ENCODE results near the gene TERB1. TPM values are rescaled to one million over a fixed set of nuclear protein-coding genes. Genes with fewer than 3 reads are reported as not detected.
A peak's percentile ranks its signal among the peaks of the same experiment; 100 is the strongest.

The TERB1 gene
- total RNA-seq, 2 experiments from 2014 or later = not detected

DNA sequence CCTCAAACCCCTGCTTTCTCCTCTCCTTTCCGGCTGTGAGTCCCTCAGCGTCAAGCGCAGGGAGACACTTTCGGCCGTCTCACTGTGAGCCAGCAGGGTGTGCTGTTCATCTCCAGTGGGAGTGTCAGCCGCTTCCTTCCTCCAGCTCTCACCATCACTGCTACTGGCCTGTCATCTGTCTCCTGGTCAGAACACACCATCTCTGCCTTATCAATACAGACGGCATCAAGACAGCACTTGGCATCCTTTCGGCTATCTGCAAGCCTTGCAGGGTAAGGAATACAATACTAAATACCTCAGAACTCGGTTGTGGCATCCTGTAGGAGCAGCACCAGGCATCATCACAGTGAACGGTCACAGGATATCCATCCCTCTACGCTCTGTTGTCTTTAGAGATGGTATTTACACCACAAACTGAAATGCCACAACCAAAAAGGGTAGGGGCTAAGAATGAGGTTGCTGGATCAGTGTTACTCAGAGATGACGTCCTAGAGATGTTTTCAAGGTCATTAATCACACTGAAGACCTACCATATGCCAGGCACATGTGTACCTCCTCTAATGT lies 84.2 kb downstream of the TERB1 start:
- H3K9me3 Mint-ChIP-seq = no peaks in the 10 kb centered on the region
- intact Hi-C loops (cut with micrococcal nuclease) = no loop called here
- CTCF ChIA-PET = interaction anchor here (2.3 kb wide), 1 partner anchor 23 kb away, joined by 5 read pairs; no protein-coding TSS in a partner anchor
- no peaks in the 10 kb centered on the region for H3K27me3 Mint-ChIP-seq
- DNase-seq = peak; percentile 29
- H3K27ac Mint-ChIP-seq = no peak overlapping the region
- no peak overlapping the region for H3K4me3 Mint-ChIP-seq
- POLR2A ChIA-PET = no interaction called here
- H3K36me3 Mint-ChIP-seq = peaks cover 4% of the 10 kb centered on the region
- no peaks in the 10 kb centered on the region for H3K4me1 Mint-ChIP-seq (ENCODE audit: low read depth)

GRCh38 chr16:66714654-66715307 lies 86.6 kb downstream of the TERB1 start:
- H3K27me3 Mint-ChIP-seq = no peaks in the 10 kb centered on the region
- ChIA-PET POLR2A (no interaction called here), CTCF (interaction anchor here (1.3 kb wide), 1 partner anchor 64 kb away, joined by 6 read pairs; no protein-coding TSS in a partner anchor)
- DNase-seq = no peak
- H3K9me3 Mint-ChIP-seq = no peaks in the 10 kb centered on the region
- H3K27ac Mint-ChIP-seq = no peak overlapping the region
- no peaks in the 10 kb centered on the region for H3K4me1 Mint-ChIP-seq (ENCODE audit: low read depth)
- H3K36me3 Mint-ChIP-seq = peaks cover 2% of the 10 kb centered on the region
- H3K4me3 Mint-ChIP-seq = no peak overlapping the region
- intact Hi-C loops (cut with micrococcal nuclease) = no loop called here

DNA sequence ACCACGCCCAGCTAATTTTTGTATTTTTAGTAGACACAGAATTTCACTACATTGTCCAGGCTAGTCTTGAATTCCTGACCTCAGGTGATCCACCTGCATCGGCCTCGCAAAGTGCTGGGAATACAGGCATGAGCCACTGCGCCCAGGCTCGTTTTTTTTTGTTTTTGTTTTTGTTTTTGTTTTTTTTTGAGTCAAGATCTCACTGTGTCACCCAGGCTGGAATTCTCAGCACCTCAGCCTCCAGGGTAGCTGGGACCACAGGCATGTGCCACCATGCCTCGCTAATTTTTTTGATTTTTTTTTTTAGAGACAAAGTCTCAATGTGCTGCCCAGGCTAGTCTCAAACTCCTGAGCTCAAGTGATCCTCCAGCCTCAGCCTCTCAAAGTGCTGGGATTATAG lies 87.3 kb downstream of the TERB1 start:
- Mint-ChIP-seq H3K9me3 (no peaks in the 10 kb centered on the region), H3K4me3 (no peak overlapping the region), H3K4me1 (ENCODE audit: low read depth) (no peaks in the 10 kb centered on the region), H3K27me3 (no peaks in the 10 kb centered on the region), H3K27ac (no peak overlapping the region), H3K36me3 (peaks cover 2% of the 10 kb centered on the region)
- intact Hi-C loops (cut with micrococcal nuclease) = no loop called here
- DNase-seq = no peak
- CTCF ChIA-PET = interaction anchor here (1.6 kb wide), 1 partner anchor 26 kb away, joined by 4 read pairs; no protein-coding TSS in a partner anchor
- POLR2A ChIA-PET = interaction anchor here (0.6 kb wide), 1 partner anchor 23 kb away, joined by 4 read pairs; no protein-coding TSS in a partner anchor

- no peaks in the 10 kb centered on the region for H3K36me3 Mint-ChIP-seq
- no peaks in the 10 kb centered on the region for H3K27me3 Mint-ChIP-seq
- ChIA-PET CTCF (interaction anchor here (0.7 to 1.6 kb wide), 4 partner anchors 15 to 307 kb away, joined by 3 to 4 read pairs (median 3); no protein-coding TSS in a partner anchor), POLR2A (no interaction called here)
- H3K4me3 Mint-ChIP-seq = no peak overlapping the region
- no peak overlapping the region for H3K27ac Mint-ChIP-seq
- no peak for DNase-seq
- no peaks in the 10 kb centered on the region for H3K9me3 Mint-ChIP-seq
- intact Hi-C loops (cut with micrococcal nuclease) = no loop called here
- no peaks in the 10 kb centered on the region for H3K4me1 Mint-ChIP-seq (ENCODE audit: low read depth)
These were observed 88.3 kb downstream of the TERB1 start for GRCh38 chr16:66713076-66713475.

DNA sequence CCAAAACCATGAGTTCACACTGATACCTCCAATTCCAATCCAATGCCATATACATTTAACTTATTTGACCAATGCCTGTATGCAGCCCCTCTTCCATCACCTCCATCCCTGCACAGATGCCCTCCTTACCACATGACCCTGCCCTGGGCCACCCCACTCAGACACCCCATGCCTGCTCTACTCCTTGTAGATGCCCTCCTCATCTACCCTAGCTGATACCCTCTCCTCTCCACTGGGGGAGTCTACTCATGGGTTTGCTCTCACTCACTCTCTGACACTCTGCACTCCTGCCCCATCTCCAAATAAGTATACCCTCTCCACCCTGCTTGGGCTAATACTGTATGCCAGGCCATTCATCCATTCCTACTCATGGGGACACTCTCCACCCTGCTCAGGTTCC lies 88.9 kb downstream of the TERB1 start:
- DNase-seq = no peak
- ChIA-PET POLR2A (no interaction called here), CTCF (interaction anchor here (0.7 to 1.2 kb wide), 3 partner anchors 16 to 306 kb away, joined by 3 read pairs; no protein-coding TSS in a partner anchor)

GRCh38 chr16:66711581-66711980 lies 89.8 kb downstream of the TERB1 start:
- H3K36me3 Mint-ChIP-seq = no peaks in the 10 kb centered on the region
- no peaks in the 10 kb centered on the region for H3K27me3 Mint-ChIP-seq

More for the DNA sequence above, 88.9 kb downstream of the TERB1 start:
- Mint-ChIP-seq H3K27ac (no peak overlapping the region), H3K27me3 (no peaks in the 10 kb centered on the region), H3K36me3 (no peaks in the 10 kb centered on the region), H3K9me3 (no peaks in the 10 kb centered on the region), H3K4me1 (ENCODE audit: low read depth) (no peaks in the 10 kb centered on the region), H3K4me3 (no peak overlapping the region)
- intact Hi-C loops (cut with micrococcal nuclease) = no loop called here

GRCh38 chr16:66706506-66706880 lies 94.9 kb downstream of the TERB1 start:
- Mint-ChIP-seq H3K27me3 (no peaks in the 10 kb centered on the region), H3K36me3 (no peaks in the 10 kb centered on the region), H3K9me3 (no peaks in the 10 kb centered on the region), H3K4me1 (ENCODE audit: low read depth) (no peaks in the 10 kb centered on the region), H3K4me3 (no peak overlapping the region), H3K27ac (no peak overlapping the region)
- POLR2A ChIA-PET = no interaction called here
- no peak for DNase-seq
- intact Hi-C loops (cut with micrococcal nuclease) = no loop called here
- CTCF ChIA-PET = no interaction called here

More at GRCh38 chr16:66711581-66711980, 89.8 kb downstream of the TERB1 start:
- H3K27ac Mint-ChIP-seq = no peak overlapping the region
- H3K4me3 Mint-ChIP-seq = no peak overlapping the region
- H3K9me3 Mint-ChIP-seq = no peaks in the 10 kb centered on the region
- CTCF ChIA-PET = no interaction called here
- POLR2A ChIA-PET = no interaction called here
- H3K4me1 Mint-ChIP-seq (ENCODE audit: low read depth) = no peaks in the 10 kb centered on the region
- DNase-seq = no peak
- intact Hi-C loops (cut with micrococcal nuclease) = no loop called here

DNA sequence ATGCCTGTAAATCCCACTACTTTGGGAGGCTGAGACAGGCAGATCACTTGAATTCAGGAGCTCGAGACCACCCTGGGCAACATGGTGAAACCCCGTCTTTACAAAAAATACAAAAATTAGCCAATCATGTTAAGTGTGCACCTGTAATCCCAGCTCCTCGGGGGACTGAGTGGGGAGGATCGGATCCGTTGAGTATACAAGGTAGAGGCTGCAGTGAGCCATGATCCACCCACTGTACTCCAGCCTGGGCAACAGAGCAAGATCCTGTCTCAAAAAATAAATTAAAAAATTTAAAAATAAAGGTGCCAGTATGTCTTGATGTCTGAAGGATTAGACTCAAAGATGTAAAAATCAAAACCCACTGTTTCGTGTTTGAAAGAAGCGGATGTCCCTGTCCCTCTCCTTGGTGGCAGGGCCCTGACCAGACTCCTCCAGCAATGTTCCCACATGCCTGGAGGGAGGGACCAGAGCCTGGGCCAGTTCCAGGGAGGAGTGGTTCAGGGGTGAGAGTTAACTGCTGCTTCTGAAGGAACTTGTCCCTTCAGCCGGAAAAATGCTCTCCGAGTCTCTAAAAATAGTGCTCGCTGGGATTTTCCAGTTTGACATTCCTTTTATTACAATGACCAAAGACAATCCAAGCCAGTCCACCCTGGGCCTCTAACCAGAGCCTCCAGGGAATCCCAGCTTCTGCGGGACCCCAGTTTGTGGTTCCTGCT lies 95.4 kb downstream of the TERB1 start:
- intact Hi-C loops (cut with micrococcal nuclease) = no loop called here
- H3K4me3 Mint-ChIP-seq = no peak overlapping the region
- H3K9me3 Mint-ChIP-seq = no peaks in the 10 kb centered on the region
- H3K27ac Mint-ChIP-seq = no peak overlapping the region
- H3K4me1 Mint-ChIP-seq (ENCODE audit: low read depth) = no peaks in the 10 kb centered on the region
- H3K36me3 Mint-ChIP-seq = no peaks in the 10 kb centered on the region
- ChIA-PET POLR2A (no interaction called here), CTCF (no interaction called here)
- no peaks in the 10 kb centered on the region for H3K27me3 Mint-ChIP-seq
- no peak for DNase-seq

Other genes with a start within 250 kb of the TERB1 start
- gene CKLF, start 249.0 kb downstream of the TERB1 start, total RNA-seq = 100 to 1,000 TPM; 167 to 173 TPM
- 10 to 100 TPM; 10.1 to 11.5 TPM for gene CMTM1, start 235.1 kb downstream of the TERB1 start, total RNA-seq
- under 1 TPM; 0.36 to 0.45 TPM for gene CMTM2, start 222.1 kb downstream of the TERB1 start, total RNA-seq
- 10 to 100 TPM; 64.6 to 65.9 TPM for gene CMTM3, start 196.9 kb downstream of the TERB1 start, total RNA-seq
- 1 to 10 TPM; 2.8 to 4.1 TPM for gene CMTM4, start 104.8 kb downstream of the TERB1 start, total RNA-seq
- 10 to 100 TPM; 37.9 to 39.1 TPM for gene DYNC1LI2, start 50.0 kb downstream of the TERB1 start, total RNA-seq
- 100 to 1,000 TPM; 121 to 126 TPM for gene NAE1, start 29.4 kb upstream of the TERB1 start, total RNA-seq
- under 1 TPM in 1 of 2 experiments, not detected in 1; 0.12 TPM for gene CA7, start 42.8 kb upstream of the TERB1 start, total RNA-seq
- gene PDP2, start 78.9 kb upstream of the TERB1 start, total RNA-seq = 10 to 100 TPM; 42.4 to 45.5 TPM
- gene CDH16, start 117.3 kb upstream of the TERB1 start, total RNA-seq = not detected
- gene RRAD, start 124.0 kb upstream of the TERB1 start, total RNA-seq = under 1 TPM; 0.48 to 0.65 TPM
- 100 to 1,000 TPM; 195 to 204 TPM for gene CIAO2B, start 132.8 kb upstream of the TERB1 start, total RNA-seq
- 10 to 100 TPM; 32.5 to 32.7 TPM for gene CES2, start 133.9 kb upstream of the TERB1 start, total RNA-seq
- gene CES3, start 159.7 kb upstream of the TERB1 start, total RNA-seq = 1 to 10 TPM; 1.6 to 3.0 TPM
- 10 to 100 TPM; 25.0 to 25.9 TPM for gene CES4A, start 187.0 kb upstream of the TERB1 start, total RNA-seq
- 100 to 1,000 TPM; 155 to 163 TPM for gene CBFB, start 227.6 kb upstream of the TERB1 start, total RNA-seq